ENCODE results near the gene CFAP57.
"Not testable (repeated sequence)": the region's sequence is repeated elsewhere in the genome, so short reads cannot be mapped to it uniquely, and the experiment has no call there.

Gene CFAP57

DNA sequence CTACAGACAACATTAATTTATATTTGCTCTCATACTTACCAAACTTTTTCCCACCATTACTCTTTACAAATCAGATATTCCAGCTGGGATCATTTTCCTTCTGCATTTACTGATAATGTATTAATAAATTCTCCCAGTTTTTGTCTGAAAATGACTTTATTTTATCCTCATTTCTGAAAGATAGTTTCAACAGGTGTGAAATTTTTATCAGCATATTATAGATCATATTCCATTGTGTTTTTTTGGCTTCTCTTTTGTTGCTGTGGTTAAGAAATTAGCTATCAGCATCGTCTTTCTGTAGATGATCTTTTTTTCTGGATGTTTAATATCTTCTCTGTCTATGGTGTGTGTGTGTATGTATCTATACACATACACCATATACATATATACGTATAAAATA lies 2.7 kb downstream of the CFAP57 start:
- DNase-seq, result no peak

DNA sequence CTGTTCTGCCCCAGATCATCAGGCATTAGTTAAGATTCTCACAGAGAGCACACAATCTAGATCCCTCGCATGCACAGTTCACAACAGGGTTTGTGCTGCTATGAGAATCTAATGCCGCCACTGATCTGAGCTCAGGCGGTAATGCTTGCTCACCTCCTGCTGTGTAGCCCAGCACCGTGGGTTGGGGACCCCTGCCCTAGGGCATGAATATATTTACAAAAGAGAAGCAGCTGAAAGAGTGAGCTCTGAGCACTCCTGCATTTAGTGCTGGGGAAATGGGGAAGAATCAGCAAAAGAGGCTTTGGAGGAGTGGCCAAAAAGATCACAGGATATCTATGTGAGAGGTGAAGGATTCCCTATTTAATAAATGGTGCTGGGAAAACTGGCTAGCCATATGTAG lies 5.6 kb downstream of the CFAP57 start:
- DNase-seq, result no peak

DNA sequence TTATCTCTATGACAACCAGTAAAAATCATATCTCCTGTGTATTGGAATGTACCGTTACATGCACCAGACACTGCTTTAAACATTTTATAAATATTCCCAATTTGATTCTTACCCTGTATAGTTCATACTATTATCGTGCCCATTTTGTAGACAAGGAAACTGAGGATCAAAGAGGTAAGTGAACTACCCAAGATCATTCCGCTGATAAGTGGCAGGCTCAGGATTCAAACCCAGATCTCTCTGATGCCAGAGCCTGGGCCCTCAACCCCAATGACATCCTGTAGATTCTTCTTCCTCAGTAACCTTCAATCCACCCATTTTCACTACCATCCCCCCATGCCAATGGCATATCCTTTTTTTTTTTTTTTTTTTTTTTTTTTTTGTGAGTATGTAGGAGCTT lies 12.3 kb downstream of the CFAP57 start:
- no peak for DNase-seq

DNA sequence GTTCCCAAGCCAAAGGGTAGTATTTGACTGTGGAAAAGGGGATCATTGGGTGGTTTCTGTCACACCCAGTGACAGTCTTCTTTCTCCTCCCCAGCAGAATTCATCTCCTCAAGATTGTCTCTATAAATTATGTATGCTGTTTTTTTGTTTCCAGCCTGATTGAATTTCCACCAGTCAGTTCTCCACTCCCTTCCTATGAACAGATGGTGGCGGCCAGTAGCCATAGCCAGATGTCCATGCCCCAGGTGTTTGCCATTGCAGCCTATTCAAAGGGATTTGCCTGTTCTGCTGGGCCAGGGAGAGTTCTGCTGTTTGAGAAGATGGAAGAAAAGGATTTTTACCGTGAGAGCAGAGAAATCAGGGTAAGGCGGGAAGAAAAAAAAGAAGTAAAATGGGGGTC lies 12.9 kb downstream of the CFAP57 start:
- DNase-seq, result no peak

DNA sequence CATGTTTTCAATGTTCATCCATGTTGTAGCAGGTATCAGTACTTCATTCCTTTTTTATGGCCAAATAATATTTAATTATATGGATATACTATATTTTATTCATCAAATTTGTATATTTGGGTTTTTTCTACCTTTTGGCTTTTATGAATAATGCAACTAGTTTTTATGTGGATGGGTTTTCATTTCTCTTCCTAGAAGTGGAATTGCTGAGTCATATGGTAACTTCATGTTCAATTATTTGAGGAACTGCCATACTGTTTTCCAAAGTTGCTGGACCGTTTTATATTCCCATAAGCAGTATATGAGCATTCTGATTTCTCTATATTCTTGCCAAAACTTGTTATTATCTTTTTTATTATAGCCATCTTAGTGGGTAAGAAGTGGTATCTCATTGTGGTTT lies 16.0 kb downstream of the CFAP57 start:
- DNase-seq, result no peak

DNA sequence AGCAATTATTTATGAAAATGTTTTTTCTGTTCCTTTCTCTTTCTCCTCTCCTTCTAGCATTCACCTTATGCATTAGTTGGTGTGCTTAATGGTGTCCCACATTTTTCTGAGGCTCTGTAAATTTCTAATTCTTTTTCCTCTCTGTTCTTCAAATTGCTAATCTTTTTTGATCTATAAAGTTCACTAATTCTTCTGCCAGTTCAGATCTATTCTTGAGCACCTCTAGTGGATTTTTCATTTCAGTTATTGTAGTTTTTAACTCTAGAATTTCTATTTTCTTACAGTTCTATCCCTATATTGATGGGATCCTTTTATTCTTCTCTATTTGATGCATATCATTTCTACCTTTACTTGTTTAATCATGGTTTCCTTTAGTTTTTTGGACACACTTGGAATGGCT lies 22.4 kb downstream of the CFAP57 start:
- DNase-seq, result no peak

DNA sequence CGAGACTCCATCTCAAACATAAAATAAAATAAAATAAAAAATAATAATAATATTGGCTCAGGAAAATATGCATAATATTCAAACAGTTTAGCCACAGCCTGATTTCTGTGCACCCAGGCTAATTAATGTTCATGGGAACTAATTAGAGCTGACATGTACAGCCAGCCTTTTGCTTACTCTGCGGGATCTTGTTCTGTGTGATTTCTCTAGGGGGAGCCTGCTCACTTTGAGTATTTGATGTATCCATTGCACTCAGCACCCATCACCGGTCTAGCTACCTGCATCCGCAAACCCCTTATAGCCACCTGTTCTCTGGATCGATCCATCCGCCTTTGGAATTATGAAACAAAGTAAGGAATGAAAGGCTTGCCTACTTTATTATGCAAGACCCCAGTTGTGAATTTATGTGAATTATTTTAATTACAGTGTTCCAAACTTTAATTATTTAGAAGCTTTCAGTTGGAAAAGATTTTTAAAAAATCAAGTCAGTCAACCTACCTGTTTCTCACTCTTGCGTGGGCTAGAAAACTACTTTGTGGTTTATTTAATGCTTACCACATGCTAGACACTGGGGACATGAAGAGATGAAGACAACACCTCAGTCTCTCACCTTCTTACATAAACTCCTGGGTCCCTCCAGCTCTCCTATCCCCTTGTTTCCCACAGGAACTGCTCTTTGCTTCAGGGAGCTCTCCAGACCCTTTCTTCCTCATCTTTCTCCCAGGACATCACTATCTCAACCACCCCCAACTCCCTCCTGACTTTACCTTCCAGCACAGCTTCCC lies 25.4 kb downstream of the CFAP57 start:
- no peak for DNase-seq

DNA sequence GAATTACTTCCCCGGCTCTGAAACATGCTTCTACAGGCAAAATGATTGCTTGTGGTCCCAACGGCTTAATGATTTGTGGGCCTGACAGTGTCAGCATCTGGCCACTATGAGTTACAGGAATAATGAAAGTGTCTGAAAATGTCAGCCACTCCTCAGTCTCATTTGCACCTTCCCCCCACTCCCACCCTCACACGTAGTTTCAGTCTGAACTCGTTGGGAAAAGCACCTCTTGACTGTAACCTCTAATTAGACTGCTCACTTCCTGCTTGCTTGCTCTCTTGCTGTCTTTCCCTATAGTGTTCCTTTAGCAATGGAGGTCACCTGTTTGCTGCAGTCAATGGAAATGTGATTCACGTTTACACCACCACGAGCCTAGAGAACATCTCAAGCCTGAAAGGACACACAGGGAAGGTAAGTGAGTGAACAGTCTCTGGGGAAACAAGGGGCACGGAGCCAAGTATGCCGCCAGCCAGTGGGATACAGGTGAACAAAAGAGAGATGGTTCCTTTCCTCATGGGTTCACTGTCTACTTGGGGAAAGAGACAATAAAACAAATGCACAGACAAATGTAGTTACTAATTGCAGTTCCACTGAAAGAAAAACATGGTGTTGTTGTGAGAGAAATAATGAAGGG lies 27.1 kb downstream of the CFAP57 start:
- DNase-seq, result no peak

DNA sequence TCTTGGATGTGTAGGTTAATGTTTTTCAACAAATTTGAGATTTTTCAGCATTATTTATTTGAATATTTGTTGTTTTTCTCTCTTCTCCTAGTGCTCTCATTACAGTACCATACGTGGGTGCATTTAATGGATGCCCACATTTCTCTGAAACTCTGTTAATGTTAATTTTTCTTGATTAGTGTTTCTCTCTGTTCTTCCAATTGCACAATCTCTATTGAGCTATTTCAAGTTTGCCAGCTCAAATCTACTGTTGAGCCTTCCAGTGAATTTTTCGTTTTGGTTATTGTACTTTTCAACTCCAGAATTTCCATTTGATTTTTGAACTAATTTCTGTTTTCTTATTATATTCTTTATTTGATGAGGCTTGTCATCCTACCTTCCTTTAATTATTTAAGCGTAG lies 31.7 kb downstream of the CFAP57 start:
- DNase-seq, result no peak

DNA sequence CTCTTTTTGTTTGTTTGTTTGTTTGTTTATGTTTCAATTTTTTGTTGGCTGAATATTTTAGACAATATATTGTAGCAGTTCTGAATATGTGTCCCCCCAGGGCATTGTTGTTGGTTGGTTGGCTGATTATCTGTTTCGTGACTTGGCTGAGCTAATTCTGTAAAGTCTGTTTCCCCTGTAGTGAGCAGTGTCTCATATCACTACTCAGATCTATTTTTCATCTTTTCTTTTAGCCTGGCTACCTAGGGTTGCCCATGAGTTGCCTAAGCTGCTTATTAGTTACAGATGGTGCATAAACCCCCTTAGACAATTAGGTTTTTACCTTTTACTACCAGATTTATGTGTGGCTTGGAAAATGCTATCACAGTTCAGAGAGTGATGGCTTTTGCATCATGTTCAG lies 32.3 kb downstream of the CFAP57 start:
- no peak for DNase-seq

DNA sequence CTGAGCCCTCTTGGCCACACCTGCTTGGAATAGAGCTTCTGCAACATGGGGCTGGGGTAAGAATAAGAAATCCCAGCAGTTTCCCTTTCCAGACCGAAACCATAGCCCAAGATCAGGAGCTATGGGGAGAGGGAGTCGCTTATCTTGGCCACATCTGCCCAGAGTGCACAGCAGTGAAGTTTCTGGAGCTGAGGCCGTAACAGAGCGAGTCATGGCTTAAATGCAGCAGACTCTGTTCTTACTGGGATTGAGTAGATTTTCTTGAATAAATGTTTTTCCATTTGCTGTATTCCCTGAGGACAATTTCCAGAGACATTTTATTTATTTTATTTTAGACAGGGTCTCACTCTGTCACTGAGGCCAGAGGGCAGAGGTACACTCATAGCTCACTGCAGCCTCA lies 33.5 kb downstream of the CFAP57 start:
- no peak for DNase-seq

DNA sequence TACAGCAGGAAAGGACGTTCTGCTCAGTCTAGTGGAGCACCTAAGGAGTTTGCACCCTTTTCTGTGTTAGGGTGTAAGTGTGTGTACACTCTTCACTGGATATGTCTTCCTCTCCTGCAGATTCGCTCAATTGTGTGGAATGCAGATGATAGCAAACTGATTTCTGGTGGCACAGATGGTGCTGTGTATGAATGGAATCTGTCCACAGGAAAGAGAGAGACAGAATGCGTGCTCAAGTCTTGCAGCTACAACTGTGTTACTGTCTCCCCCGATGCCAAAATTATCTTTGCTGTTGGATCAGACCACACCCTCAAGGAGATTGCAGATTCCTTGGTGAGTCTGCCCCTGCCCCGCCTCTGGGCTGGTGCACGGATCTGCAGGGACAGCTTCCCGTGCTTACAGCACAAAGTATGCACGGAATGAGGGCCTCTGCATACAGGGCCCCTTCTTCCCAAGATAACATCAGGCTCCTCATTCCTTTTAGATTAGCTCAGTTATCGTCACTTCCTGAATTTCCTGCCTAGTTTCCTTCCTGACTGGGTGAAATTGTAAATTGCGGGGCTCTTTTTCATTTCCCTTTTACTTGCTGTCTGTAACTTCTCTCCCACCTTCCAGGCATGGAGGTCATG lies 34.6 kb downstream of the CFAP57 start:
- no peak for DNase-seq

DNA sequence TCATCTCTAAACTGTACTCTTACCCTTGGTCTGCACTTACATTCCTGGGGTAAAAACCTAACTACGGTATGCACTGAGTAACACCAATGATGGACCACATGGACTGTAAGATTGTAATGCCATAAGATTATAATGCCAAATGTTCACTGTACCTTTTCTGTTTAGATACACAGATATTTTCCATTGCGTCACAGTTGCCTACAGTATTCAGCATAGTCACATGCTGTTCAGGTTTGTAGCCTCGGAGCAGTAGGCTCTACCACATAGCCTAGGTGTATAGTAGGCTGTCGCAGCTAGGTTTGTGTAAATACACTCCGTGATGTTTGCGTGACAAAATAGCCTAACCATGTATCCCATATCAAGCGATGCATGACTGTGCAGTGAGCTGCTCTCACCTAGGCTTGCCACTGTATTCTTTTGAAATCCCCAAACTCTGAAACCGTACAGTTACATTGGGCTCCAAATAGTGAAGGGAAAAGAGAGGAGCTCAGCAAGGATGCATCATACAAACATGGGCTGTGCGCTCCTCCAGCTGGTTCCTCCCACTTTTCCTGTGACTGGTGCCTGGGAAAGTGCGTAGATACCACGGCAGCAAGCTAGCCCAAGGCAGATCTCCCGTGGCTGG lies 35.2 kb downstream of the CFAP57 start:
- DNase-seq, result no peak

DNA sequence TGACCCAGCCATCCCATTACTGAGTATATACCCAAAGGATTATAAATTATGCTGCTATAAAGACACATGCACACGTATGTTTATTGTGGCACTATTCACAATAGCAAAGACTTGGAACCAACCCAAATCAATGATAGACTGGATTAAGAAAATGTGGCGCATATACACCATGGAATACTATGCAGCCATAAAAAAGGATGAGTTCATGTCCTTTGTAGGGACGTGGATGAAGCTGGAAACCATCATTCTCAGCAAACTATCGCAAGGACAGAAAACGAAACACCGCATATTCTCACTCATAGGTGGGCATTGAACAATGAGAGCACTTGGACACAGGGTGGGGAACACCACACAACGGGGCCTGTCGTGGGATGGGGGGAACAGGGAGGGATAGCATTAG lies 36.1 kb downstream of the CFAP57 start:
- DNase-seq, result not testable (repeated sequence)

DNA sequence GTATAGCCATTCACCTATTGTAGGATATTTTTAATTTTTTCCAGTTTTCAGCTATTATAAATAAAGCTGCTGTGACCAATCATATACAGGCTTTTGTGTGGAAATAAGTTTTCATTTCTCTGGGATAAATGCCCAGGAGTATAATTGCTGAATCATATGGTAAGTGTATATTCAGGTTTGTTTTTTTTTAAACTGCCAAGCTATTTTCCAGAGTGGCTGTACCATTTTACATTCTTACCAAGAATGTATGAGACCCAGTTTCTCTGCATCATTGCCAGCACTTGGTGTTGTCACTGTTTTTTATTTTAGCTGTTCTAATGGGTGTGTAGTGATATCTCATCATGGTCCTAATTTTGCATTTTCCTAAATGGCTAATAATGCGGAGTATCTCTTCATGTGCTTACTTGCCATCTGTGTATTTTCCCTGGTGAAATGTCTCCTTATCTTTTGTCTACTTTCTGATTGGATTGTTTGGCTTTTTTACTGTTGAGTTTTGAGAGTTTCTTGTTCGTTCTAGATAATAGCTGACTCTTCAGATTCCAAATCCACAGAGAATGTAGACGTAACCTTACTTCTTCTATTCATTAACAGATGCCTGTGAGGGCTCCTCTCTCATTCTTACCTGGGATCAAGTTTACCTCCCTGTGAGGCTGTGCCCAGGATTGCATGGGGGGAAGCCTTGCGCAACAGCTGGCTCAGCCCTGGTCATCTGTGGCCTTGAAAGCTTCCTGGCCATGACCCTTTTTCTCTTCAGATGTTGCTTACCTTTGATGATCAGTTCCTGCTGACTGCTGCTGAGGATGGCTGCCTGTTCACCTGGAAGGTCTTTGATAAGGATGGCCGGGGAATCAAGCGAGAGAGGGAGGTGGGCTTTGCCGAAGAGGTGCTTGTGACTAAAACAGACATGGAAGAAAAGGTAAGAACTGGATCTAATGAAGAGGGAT lies 42.6 kb downstream of the CFAP57 start:
- DNase-seq, result no peak

DNA sequence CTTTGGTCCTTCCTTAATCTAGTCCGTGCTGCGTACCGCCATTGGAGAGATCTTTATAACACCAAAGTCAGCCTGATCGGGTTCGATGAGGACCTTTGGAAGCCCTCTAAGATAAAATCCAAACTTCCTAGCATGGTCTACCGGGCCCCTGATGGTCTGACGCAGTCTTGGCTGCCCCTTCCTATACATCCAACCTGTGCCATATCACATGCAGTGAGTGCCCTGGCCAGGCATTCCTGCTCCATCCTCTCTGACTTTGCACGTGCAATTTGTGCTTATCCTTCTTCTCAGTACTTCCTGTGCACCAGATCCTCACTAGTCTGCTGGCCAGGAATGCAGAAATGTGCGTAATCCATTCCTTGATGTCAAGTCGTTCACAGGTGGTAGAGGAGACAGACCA lies 45.6 kb downstream of the CFAP57 start:
- DNase-seq, result no peak

DNA sequence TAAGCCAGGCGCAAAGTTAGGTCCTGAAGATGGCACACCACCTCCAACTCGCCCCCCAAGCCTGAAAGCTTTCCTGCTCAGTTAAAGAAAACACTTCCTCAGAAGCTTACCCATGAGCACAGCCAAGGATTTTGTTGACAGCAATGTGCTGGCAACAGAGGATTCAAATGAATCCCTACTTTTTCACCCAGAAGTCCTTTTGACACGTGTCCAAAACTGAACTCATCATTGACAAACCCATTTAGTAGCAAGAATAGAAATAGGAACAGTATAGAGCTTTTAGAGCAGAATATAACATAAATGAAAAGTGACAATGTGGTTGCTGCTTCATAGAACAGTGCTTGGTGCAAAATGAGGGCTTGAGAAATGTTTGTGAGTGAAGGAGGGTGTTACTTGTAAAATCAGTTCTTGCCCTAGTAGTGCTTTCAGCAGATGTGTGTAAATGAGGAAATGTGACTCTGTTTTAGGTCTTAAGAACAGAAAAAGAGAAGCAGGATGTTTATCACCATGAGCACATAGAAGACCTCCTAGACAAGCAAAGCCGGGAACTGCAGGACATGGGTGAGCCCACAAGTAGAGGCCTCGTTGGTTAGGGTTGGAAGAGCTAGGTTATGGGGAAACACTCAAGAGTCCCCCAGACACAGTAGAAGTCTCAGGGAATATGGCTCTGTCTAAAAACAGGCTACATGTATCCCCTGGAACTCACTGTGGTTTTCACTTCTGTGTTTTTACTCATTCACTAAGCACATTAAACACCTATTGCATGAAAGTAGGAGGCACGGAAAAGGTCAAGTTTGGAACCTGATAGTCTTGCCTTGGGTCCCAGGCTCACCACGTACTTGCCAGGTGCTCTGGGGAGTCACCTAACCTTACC lies 49.0 kb downstream of the CFAP57 start:
- DNase-seq, result no peak

DNA sequence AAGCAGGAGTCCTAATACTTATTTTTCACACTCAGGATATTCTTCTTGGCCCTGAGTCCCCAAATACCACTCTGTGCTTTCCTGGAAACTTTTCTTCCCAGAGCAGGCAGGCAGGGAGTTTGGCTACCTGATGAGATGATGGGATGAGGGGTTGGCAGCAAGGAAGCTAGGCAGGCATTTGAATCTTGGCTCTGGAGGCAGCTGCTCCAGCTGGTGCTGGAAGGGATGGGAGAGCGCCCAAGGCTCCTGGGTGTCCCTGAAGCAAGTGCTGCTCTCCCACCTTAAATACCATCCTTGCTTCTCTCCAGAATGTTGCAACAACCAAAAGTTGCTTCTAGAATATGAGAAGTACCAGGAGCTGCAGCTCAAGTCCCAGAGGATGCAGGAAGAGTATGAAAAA lies 49.7 kb downstream of the CFAP57 start:
- DNase-seq, result no peak

DNA sequence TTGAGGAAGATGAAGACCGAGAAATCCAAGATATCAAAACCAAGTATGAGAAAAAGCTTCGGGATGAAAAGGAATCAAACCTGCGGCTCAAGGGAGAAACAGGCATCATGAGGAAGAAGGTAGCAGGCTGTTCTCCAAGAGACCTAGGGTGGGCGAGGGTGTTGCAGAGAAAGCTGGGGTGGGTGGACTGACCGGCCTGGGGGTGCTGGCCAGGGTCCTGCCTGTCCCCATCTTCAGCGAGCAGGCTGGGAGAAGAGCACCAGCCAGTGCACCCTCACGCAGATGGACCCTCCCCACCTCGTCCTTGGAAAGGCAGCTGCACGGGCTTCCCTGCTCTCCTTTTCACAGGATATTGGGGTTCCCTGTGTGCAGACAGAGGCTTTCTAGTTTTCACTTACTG lies 50.7 kb downstream of the CFAP57 start:
- DNase-seq, result no peak

DNA sequence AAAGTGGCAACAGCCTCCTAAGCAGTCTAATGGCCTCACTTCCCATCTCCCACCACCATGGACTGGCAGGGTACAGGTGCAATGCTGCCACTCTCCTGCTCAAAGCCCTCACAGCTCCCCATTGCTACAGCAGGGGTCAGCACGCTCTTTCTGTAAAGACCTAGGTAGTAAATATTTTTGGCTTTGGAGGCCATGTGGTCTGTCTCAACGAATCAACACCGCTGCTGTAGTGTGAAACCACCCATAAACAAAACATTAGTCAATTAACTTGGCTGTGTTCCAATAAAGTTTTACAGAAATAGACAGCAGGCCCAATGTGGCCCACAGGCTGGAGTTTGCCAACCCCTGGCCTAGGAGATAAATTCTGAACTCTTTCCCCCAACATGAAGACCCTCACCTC lies 53.0 kb downstream of the CFAP57 start:
- no peak for DNase-seq

DNA sequence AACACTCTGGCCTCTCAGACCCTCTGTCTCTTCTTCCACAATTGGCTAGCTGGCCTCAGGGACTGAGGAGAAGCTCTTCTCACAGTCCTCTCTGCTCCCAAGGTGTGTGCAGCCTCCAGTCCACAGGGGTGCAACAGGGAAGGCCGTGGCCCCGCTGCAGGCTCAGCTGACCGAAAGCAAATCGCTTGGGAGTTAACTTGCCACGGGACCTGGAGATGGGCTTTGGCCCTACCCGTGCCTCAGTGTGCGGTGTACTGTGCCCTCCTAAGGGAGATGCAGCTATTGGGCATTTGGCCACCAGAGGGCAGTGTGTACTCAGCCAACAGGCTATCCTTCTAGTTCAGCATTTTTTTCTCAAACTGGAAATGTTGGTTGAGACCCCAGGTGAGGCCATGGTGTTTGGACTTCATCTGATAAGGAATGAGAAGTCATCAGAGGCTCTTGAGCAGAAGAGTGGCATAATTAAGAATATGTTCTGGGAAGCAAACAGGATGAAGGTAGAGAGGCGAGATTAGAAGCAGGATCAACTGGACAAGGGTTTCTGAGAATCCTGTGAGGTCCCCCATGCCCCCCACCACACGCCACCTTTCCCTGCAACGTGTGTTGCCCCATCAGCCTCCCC lies 55.1 kb downstream of the CFAP57 start:
- DNase-seq, result peak; percentile 90

Measured in CD4-positive, alpha-beta T cell treated with Interleukin-17A for 4 hours (primary cell).